NCI-H748 (cell line): ENCODE measurements around the gene MYBPC1.

Source experiments
- DNase-seq: peaks from one replicate; lab custom pipeline; 2025; ENCODE audit not compliant: unreplicated experiment; lab: John Stamatoyannopoulos, UW

Gene MYBPC1

DNA sequence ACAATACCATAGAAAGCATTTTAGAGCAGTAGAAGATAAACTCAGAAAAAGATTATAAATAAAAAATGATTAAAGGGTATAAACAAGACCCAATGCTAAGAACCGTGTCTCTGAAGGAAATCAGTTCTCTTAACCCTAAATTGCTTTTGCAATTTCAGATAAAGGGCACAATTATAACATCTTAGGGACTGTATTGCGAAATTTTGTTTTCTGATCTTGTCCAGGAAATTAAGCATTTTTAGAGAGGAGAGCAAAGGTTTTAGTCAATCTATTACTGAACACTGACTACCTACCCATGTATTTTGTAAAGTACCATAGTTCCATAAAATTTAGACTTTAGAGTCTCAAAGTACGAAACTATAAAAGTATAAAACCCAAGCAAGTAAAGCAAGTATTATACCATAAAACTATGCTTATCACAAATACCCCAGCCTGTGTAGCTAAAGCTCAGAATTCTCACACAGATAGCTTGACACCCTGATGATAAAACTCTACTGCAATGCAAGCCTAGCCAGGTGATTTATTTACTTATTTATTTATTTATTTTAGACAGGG, 95.8 kb downstream of the MYBPC1 start:
- no peak for DNase-seq

DNA sequence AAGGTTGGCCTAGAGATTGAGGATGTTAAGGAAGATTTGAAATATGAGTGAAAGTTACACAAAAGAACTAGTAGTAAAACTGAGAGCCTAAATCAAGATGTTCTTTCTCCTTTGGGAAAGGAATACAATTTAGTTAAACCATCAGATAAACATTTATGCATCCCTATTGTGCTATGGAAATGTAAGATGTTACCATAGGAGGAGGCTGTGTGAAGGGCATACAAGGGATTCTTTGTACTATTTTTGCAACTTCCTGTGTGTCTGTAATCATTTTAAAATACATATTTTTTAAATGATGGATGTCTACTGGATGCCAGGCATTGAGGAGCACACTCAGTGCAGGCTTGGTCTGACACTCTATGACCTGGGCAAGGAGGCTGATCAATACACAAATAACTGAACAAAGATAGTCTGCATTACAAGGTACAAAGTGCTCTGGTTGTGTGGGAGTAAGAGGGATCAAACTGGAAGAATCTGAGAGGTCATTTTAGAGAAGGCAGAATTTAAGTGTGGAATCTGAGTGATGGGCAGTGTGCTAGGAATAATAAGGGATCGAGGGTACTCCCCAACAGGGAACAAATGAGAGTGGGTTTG, 96.8 kb downstream of the MYBPC1 start:
- DNase-seq = no peak

- no peak for DNase-seq
Observed at GRCh38 chr12:101694297-101694848, 99.6 kb downstream of the MYBPC1 start.

DNA sequence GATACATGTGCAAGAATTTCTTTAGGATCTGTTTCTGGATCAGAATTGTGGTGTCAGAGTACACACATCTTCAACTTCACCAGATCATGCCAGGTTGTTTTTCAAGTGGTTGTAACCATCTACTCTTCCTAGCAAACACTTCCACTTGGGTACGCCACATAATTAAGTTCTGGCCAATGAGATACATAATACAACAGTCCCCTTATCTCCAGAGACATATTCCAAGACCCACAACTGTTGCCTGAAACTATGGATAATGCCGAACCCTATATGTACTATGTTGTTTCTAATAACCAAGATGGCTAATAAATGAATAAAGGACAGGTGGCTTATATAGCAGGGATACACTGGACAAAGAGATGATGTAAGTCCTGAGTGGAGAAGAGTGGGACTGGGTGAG, 100.2 kb downstream of the MYBPC1 start:
- no peak for DNase-seq

GRCh38 chr12:101695706-101696105, 100.9 kb downstream of the MYBPC1 start:
- DNase-seq = no peak

GRCh38 chr12:101696251-101697196, 101.8 kb downstream of the MYBPC1 start:
- DNase-seq = peak; percentile 19

DNA sequence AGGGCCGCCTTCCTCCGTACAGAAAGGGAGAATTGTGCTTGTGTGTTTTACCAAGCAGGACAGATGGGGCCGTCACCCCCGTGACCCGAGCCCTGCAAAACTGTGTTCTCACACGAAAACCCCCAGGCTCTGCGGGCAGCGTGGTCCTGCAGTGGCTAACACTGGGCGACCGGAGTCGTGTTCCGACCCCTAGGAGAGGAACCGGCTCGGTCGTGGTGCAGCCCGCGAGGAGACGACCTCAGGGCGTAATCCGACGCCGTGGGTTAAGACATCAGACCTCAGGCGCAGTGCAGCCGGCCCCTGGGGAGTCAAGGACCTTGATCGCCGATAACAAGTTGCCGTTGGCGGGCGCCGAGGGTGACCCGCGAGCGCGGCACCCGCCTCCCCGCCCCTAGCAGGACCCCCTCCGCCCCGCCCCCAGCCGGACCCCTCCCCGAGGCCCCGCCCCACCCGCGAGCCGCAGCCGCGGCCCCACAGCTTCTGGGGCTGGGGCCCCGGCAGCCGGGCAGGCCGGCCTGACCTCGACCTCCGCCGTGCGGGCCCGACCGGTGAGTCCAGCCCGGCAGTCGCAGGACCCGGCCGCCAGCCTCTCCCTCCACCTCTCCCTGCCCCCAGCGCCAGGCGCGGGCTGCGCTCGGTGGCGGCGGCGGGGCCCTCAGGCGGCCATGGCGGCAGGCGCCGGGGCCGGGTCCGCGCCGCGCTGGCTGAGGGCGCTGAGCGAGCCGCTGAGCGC, 102.6 kb downstream of the MYBPC1 start, which contains the start of gene CHPT1:
CHPT1 (plus strand) TSS at position 444 of the 733 bp plus-strand sequence; CDS start at position 666, 222 bp downstream.
- DNase-seq = peak; percentile 80

DNA sequence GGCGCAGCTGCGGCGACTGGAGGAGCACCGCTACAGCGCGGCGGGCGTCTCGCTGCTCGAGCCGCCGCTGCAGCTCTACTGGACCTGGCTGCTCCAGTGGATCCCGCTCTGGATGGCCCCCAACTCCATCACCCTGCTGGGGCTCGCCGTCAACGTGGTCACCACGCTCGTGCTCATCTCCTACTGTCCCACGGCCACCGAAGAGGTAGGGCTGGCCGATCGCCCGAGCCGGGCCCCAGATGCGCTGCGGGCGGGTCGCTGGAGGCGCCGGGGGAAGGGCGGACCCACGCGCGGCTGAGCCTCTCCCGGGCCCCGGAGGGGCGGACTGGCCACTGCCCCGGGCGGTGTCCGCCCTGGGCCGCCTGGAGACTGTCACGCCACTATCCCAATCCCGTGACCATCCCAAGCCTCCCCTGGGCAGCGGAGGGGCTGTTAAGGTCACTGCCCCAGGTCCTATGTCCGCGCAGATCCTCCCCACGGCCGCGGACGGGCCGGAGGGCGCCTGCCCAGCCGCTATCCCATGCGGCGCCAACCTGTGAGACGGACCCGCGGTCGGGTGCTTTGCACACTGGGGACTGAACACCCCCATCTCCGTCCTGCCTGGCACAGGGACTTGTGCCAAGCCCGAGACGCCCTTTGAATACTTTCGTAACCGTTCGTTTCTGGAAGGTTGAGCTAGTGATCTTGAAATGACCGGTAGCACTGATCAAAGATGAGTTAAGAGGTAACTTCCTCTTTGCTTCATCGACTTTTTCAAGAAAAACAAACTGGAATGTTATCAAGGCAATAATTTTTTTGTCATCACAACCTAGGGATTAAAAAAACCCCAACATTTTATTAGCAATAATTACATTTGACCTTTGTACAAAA, 103.4 kb downstream of the MYBPC1 start:
- peak; percentile 26 for DNase-seq

GRCh38 chr12:101698800-101699347, 104.1 kb downstream of the MYBPC1 start:
- DNase-seq = no peak

GRCh38 chr12:101700299-101700820, 105.6 kb downstream of the MYBPC1 start:
- no peak for DNase-seq

- DNase-seq = no peak
Observed at GRCh38 chr12:101703487-101703886, 108.7 kb downstream of the MYBPC1 start.

DNA sequence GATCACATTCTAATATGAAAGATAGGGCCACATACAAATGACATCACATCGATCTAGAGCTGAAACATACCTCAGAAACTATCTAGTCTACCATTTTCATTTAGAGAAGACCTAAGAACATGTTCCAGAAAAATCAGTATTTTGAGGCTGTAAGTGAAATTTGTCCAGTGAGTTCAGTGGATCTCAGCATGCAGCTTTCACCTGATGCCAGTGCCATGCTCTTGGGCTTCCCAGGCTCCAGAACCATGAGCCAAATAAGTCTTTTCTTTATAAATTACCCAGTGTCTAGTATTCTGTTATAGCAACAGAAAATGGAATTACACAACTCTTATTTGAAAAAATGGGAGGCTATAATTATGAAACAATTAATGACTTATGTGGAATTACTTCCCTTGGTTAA, 111.6 kb downstream of the MYBPC1 start:
- no peak for DNase-seq

DNA sequence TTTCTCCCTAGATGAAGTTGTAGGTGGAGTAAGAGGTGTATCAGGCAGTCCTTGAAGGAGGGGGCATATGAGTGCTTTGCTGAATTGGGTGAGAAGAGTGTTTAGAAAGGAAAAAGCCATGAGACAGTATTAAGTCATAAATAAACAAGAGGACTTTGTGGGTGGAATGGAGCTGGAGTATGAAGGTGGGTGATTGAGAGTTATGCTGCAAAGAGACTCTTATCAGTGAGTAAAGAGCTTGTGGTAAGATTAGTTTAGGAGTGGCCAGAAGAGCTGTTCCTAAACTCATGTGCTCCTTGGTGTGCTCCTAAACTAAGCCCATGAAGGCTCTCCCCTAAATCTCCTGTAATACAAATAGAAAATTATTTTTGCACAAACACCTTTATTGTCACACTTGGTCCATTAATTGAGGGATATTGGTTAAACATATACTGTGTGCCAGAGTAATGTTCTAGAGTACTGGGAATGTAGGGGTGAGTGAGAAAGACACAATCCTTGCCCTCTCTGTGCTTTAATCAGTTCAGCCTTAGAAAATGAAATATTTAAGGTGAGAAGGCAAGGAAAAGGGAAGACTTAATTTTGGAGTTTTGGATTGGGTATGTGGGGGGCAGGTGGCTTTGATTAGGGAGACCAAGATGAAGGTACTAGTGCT, 112.5 kb downstream of the MYBPC1 start:
- no peak for DNase-seq

- DNase-seq = no peak
Observed at GRCh38 chr12:101710288-101710687, 115.5 kb downstream of the MYBPC1 start.

DNA sequence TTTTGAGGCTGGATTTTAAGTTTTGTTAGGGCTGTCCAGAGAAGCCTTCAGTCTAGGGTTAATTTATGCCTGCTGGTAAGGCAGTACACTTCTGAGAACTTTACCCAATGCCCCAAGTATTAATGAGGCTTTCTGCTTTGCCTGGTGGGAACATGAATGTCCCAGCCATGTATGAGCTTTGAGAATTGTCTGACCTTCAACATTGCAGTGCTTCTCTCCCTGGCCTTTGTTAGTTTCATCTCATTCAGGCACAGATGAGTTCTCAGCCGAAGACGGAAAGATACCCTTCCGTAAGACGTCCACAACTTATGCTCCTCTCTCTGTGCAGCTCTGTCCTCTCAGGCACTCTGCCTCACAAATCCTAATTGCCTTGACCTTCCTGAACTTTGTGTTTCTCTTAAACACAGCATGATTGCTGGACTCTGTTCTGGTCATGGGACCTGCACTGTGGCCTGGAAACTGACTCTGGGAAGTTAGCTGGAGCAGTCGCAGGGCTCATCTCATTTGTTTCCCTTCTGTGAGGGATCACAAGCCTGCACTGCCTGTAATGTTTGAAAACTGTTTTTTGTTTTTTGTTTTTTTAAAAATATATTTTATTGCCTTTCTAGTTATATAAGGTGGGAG, 118.4 kb downstream of the MYBPC1 start:
- DNase-seq = no peak

DNA sequence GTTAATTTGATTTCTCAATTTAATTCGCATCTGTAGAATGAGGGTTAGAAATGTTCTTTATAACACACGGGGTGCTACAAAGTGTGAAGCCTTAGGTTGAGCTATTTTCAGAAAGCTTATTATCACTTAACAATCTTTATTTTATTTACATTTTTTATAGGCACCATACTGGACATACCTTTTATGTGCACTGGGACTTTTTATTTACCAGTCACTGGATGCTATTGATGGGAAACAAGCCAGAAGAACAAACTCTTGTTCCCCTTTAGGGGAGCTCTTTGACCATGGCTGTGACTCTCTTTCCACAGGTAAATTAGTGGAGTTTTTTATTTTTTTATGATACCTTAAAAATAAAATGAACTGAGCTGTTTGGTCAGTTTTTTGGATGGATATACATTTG, 119.2 kb downstream of the MYBPC1 start:
- DNase-seq = no peak

GRCh38 chr12:101714877-101715444, 120.2 kb downstream of the MYBPC1 start:
- no peak for DNase-seq

DNA sequence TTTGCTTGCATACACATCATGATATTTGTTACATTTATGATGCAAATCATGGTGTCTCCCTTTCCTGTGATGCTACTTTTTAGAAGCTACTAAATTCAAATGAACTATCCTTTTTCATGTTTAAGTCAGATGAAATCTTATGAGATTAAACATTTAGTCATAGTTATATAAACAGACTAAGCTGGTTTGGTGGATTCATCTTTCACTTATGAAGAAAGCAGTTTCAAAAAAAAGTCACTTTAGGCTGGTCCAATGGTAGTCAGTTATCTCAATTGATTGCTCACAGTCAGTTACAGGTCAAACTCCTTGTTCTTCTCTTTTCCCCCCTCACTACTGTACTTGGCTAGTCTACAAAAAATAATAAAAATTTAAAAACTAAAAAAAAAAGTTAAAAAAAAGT, 124.8 kb downstream of the MYBPC1 start:
- no peak for DNase-seq
